Mucosa of descending colon (tissue), 3 donors: Measurements from ENCODE around the gene PRR33. TPM values are rescaled to one million over a fixed set of nuclear protein-coding genes. Genes with fewer than 3 reads are reported as not detected.

Experiments used
- ATAC-seq: fragments of 200-7000 bp; cut with Tn5 transposase; one replicate; pipeline ENCODE4 v1.9.1; 2020; ENCODE audit warnings: mild to moderate bottlenecking, moderate library complexity
- DNase-seq, 3 donors: peaks; one replicate each; pipeline ENCODE4 v3.0.0-alpha.2; 2020
- H3K36me3 ChIP-seq: fragments of 200-600 bp; one replicate; pipeline ENCODE4 v1.8.0; 2021; ENCODE audit warnings: low read depth, mild to moderate bottlenecking
- H3K4me1 ChIP-seq: fragments of 200-600 bp; one replicate; pipeline ENCODE4 v1.8.0; 2021; ENCODE audit warnings: low read depth, mild to moderate bottlenecking
- H3K4me3 ChIP-seq: fragments of 200-600 bp; one replicate; pipeline ENCODE4 v1.8.0; 2021; ENCODE audit warnings: mild to moderate bottlenecking
- H3K9me3 ChIP-seq: fragments of 200-600 bp; one replicate; pipeline ENCODE4 v1.8.0; 2021; ENCODE audit warnings: mild to moderate bottlenecking
- intact Hi-C, 2 donors: fragments of 100-400 bp; cut with DNase I in 1 of 2; cut with micrococcal nuclease in 1 of 2; formaldehyde crosslinking; loops; one replicate each; pipeline versions ENCODE4 v1.11.0 to v1.11.1; 2022; cut with DNase I, micrococcal nuclease
- total RNA-seq, 3 donors: library from RNA; stranded (reverse); fragmentation: NEBNext Ultra II Directional in 2 of 3; extraction: Animal tissue kit (Norgen Biotek cat#: 25700) in 2 of 3; gene quantifications; one replicate each; pipeline versions ENCODE4 v1.2.1 to v1.2.4, GENCODE V29; 2021 to 2023
- TF ChIP-seq, protein P1 (sequence below): fragments of 200-600 bp; IDR thresholded peaks from one replicate; pipeline ENCODE4 v1.8.0; 2022; ENCODE audit warnings: antibody characterized with exemption, mild to moderate bottlenecking
- donor health status: DM: no; HTN: no; CAD: no; lungs with moderate emphysema.
- donor health status: DM: no; HTN: no; CAD: no.
- donor health status: DM: no; HTN: yes; CAD: no.

PRR33 gene
- total RNA-seq, 3 donors from 2014 or later = not detected

DNA sequence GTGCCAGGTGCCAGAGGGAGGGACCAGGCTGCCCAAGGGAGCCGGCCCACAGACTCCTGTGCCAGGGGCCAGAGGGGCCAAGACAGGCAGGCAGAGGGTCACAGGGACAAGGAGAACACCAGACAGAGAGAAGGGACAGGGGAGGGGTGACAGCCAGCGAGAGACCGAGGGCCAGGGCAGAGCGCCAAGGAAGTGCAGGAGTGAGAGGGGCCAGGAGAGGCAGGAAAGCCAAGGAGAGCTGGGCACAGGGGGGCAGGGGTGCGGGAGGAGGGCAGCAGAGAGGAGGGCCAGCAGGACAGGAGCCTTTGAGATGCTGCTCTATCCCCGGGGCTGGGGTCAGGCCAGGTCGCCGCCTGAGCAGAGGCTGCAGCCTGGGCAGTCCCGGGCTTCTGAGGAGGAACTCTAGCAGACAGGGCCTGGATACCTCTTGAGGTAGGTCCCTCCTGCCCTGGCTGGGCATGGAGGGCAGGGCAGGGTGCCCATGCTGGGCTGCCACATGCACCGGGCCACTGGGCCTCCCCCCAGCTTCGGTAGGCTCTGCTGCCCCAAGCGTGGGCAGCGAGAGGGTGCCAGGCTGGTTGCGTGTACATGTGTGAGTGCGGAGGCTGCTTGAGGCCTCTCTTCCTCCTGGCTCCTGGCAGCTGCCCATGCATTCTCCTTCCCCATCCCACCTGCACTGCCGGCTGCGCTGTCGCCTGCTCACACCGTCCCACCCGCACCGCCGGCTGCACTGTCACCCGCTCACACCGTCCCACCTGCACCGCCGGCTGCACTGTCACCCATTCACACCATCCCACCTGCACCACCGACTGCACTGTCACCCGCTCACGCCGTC lies 26.6 kb downstream of the PRR33 start:
- ATAC-seq = peak; percentile 11
- H3K36me3 ChIP-seq = no peaks in the 10 kb centered on the region
- peaks cover 8% of the 10 kb centered on the region for H3K4me1 ChIP-seq
- intact Hi-C loops = no loop called here
- H3K9me3 ChIP-seq = no peaks in the 10 kb centered on the region
- H3K4me3 ChIP-seq = no peak overlapping the region
- TF ChIP-seq, protein P1, sequence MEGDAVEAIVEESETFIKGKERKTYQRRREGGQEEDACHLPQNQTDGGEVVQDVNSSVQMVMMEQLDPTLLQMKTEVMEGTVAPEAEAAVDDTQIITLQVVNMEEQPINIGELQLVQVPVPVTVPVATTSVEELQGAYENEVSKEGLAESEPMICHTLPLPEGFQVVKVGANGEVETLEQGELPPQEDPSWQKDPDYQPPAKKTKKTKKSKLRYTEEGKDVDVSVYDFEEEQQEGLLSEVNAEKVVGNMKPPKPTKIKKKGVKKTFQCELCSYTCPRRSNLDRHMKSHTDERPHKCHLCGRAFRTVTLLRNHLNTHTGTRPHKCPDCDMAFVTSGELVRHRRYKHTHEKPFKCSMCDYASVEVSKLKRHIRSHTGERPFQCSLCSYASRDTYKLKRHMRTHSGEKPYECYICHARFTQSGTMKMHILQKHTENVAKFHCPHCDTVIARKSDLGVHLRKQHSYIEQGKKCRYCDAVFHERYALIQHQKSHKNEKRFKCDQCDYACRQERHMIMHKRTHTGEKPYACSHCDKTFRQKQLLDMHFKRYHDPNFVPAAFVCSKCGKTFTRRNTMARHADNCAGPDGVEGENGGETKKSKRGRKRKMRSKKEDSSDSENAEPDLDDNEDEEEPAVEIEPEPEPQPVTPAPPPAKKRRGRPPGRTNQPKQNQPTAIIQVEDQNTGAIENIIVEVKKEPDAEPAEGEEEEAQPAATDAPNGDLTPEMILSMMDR = no peak
- DNase-seq = peak in 2 of 3 donors; percentile 41 to 56

DNA sequence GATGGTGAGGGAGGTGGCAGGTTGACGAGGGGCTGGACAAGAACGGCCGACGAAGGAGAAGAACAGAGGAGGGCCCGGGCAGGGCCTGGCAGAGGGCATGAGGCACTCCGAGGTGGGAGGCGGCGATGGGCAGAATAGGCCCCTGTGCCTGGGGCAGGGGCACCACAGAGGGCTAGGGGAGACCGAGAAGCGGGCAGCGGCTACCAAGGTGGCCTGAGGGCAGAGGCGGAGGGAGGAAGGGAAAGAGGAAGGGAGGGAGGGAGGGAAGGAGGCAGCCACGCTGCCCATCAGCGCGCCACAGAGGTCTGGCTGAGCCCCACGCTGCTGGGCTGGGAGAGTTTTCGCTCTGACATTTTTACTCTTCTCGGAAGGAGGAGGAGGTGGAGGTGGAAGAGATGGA lies 27.5 kb downstream of the PRR33 start:
- peaks cover 8% of the 10 kb centered on the region for H3K4me1 ChIP-seq
- DNase-seq = peak in 2 of 3 donors; percentile 25 to 47
- ATAC-seq = no peak
- no peak overlapping the region for H3K4me3 ChIP-seq
- H3K36me3 ChIP-seq = no peaks in the 10 kb centered on the region
- intact Hi-C loops = no loop called here
- H3K9me3 ChIP-seq = no peaks in the 10 kb centered on the region
- TF ChIP-seq, protein P1 = no peak

DNA sequence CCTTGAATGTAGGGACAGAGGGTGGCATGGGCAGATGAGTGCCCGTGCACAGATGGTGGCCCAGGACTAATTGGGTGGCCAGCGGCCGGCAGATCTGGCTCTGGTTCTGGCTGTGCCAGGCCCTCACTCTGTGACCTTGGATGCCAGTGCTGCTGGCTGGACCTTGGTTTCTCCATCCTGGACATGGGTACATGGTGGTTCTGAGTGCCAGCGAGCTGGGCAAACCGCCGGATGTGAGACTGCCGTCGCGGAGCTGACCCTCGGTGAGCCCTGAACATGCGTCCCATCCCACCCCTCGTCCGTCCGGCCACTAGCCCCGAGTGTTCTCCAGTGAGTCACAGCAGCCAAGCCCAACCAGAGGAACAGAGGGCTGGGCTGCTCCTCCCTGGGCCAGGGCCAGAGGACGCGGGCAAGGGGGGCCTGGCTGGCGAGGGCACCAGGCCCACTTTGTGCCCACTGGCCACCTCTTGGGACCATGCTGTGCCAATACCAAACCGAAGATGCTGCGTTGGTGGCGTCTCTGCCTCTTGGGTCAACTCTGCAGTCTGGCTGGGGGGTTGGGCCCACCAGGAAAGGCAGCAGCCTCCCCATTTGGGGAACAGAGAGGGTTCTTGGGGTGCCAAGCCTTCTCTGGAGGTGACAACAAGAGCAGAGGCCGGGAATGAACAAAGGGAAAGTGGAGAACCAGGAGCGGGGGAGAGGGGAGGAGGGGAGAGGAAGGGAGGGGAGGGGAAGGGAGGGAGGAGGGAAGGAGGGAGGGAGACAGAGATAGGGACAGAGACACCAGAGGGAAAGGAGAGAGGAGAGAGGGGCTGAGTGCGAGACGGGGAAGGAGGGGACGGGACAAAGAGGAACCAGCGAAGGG lies 28.1 kb downstream of the PRR33 start:
- H3K4me1 ChIP-seq = peaks cover 8% of the 10 kb centered on the region
- intact Hi-C loops = no loop called here
- DNase-seq = peak; percentile 55 to 79 (median 74)
- H3K9me3 ChIP-seq = no peaks in the 10 kb centered on the region
- H3K36me3 ChIP-seq = no peaks in the 10 kb centered on the region
- TF ChIP-seq, protein P1 = no peak
- peak; percentile 72 for ATAC-seq
- no peak overlapping the region for H3K4me3 ChIP-seq

DNA sequence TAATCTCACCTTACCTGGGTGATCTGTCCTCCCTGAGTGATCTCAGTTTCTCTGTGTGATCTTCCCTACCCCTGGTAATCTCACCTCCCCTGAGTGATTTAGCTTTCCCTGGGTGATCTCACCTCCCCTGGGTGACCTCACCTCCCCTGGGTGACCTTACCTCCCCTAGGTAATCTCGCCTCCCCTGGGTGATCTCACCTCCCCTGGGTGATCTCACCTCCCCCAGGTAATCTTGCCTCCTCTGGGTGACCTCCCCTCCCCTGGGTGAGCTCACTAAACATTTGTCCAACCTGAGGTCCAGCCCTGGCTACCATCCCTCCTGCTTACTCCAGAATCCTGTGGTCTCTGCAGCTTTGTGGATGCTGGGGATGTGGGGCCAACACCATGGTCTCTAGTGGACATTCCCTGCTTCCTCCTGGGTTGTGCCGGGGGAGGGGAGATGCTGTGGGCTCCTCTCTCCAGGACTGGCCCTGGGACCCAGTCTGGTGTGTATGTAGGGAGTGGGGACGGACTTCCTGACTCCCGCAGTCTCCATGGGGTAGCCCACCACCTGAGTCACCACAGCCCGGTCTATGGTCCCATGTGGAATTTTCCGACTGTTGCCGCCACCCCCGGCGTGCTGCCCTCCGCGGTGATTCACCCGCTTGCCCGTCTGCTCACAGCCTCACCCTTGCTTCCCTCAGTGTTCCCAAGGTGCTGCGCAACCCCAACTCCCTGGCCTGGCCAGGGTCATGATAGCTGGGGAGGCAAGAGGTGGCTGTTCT lies 28.9 kb downstream of the PRR33 start:
- Histone ChIP-seq H3K4me1 (peaks cover 8% of the 10 kb centered on the region), H3K4me3 (no peak overlapping the region), H3K9me3 (no peaks in the 10 kb centered on the region), H3K36me3 (no peaks in the 10 kb centered on the region)
- TF ChIP-seq, protein P1 = no peak
- ATAC-seq = no peak
- intact Hi-C loops = no loop called here
- peak in 2 of 3 donors; percentile 24 to 48 for DNase-seq
